Transverse colon (tissue), 4 donors: ENCODE results near the gene VWF.

Experiments used
- POLR2AphosphoS5 ChIP-seq, 3 donors: sonication (generic); formaldehyde crosslinking; IDR thresholded peaks; one replicate each; pipeline ENCODE4 v1.6.1; 2016; ENCODE audit warnings: antibody characterized with exemption in 3 of 3
- TF ChIP-seq, protein P1 (sequence below), 5 experiments: fragments of 200-600 bp in 3 of 5; fragments of 450-650 bp in 2 of 5; sonication (generic) in 3 of 5; IDR thresholded peaks; 1 replicate in 2 of 5; 2 replicates in 3 of 5; pipeline ENCODE4 v1.5.1; 2016 to 2017; ENCODE audit warnings: antibody characterized with exemption in 5 of 5, inconsistent platforms in 3 of 5, mild to moderate bottlenecking in 2 of 5, moderate library complexity in 1 of 5

DNA sequence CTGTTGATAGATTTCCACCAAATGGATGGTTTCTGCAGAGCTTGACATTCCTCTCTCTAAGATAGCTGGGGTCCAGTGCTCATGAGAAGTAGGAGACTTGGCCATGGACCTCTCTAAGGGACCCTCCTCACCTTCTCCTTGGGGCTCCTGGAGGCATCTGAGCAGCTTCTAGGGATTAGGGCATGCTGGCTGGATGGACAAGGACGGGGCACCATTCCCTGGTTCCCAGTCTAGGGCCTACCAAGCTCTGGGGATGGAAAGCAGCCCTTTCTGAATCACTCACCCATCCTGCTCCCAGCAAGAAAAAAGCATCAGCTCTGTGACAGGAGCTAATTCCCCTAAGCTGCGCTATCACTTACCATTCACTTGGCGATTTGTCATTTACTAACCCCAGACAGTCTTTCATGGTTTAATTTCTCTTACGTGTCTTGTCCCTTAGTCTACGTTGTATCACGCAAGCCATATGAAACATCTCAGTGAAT lies 39.5 kb downstream of the VWF start:
- no peak for TF ChIP-seq POLR2AphosphoS5 (IDR thresholded peaks at IDR 0.05)
- TF ChIP-seq, protein P1, sequence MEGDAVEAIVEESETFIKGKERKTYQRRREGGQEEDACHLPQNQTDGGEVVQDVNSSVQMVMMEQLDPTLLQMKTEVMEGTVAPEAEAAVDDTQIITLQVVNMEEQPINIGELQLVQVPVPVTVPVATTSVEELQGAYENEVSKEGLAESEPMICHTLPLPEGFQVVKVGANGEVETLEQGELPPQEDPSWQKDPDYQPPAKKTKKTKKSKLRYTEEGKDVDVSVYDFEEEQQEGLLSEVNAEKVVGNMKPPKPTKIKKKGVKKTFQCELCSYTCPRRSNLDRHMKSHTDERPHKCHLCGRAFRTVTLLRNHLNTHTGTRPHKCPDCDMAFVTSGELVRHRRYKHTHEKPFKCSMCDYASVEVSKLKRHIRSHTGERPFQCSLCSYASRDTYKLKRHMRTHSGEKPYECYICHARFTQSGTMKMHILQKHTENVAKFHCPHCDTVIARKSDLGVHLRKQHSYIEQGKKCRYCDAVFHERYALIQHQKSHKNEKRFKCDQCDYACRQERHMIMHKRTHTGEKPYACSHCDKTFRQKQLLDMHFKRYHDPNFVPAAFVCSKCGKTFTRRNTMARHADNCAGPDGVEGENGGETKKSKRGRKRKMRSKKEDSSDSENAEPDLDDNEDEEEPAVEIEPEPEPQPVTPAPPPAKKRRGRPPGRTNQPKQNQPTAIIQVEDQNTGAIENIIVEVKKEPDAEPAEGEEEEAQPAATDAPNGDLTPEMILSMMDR (IDR thresholded peaks at IDR 0.05): no peak
